ENCODE measurements around the gene ADRA2B.

- TF ChIP-seq ZNF274 (IDR thresholded peaks at IDR 0.05; ENCODE audit: low read depth, low read length): no peak
- no peak for TF ChIP-seq YY1 (IDR thresholded peaks at IDR 0.05; ENCODE audit: insufficient read depth, insufficient read length)
- no peak for TF ChIP-seq SUZ12 (IDR thresholded peaks at IDR 0.05; ENCODE audit: extremely low read depth, insufficient read depth, insufficient read length)
These were observed 23.8 kb downstream of the ADRA2B start for GRCh38 chr2:96092573-96092877.

Measured in NT2/D1 (cell line).